ENCODE data around the gene SATL1.

- TF ChIP-seq, protein P1, sequence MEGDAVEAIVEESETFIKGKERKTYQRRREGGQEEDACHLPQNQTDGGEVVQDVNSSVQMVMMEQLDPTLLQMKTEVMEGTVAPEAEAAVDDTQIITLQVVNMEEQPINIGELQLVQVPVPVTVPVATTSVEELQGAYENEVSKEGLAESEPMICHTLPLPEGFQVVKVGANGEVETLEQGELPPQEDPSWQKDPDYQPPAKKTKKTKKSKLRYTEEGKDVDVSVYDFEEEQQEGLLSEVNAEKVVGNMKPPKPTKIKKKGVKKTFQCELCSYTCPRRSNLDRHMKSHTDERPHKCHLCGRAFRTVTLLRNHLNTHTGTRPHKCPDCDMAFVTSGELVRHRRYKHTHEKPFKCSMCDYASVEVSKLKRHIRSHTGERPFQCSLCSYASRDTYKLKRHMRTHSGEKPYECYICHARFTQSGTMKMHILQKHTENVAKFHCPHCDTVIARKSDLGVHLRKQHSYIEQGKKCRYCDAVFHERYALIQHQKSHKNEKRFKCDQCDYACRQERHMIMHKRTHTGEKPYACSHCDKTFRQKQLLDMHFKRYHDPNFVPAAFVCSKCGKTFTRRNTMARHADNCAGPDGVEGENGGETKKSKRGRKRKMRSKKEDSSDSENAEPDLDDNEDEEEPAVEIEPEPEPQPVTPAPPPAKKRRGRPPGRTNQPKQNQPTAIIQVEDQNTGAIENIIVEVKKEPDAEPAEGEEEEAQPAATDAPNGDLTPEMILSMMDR (IDR thresholded peaks at IDR 0.05; ENCODE audit: low read length), result no peak
- TF ChIP-seq EZH2 (IDR thresholded peaks at IDR 0.05; ENCODE audit: borderline replicate concordance, low read length), result no peak
Observed at GRCh38 chrX:85140964-85141363, 102.6 kb downstream of the SATL1 start.
